Adrenal gland (tissue), 12 donors: Measurements from ENCODE around the gene CWC27. TPM values are rescaled to one million over a fixed set of nuclear protein-coding genes. Genes with fewer than 3 reads are reported as not detected.

ENCODE experiments used
- DNase-seq, 7 donors: peaks; one replicate each; pipeline ENCODE4 v3.0.0-alpha.2; 2019 to 2020
- H3K27ac ChIP-seq, 5 donors: fragments of 200-600 bp; sonication (generic) in 4 of 5; 1 replicate in 3 of 5; 2 replicates in 2 of 5; pipeline versions ENCODE4 v1.5.1 to v1.8.0; 2016 to 2020; ENCODE audit warnings: mild to moderate bottlenecking in 1 of 5
- H3K27me3 ChIP-seq: fragments of 200-600 bp; 2 replicates; pipeline ENCODE4 v1.8.0; 2021
- H3K36me3 ChIP-seq, 2 donors: fragments of 200-600 bp; replicated peaks in 1 of 2; 1 replicate in 1 of 2; 2 replicates in 1 of 2; pipeline versions ENCODE4 v1.5.1 to v1.8.0; 2018 to 2022
- H3K4me1 ChIP-seq, 2 donors: fragments of 200-600 bp; replicated peaks in 1 of 2; 1 replicate in 1 of 2; 2 replicates in 1 of 2; pipeline versions ENCODE4 v1.5.1 to v1.8.0; 2018 to 2021
- H3K4me3 ChIP-seq, 4 donors: fragments of 200-600 bp; sonication (generic) in 3 of 4; one replicate each; pipeline ENCODE4 v1.5.1; 2016 to 2018
- H3K9me3 ChIP-seq, 3 donors: fragments of 200-600 bp; sonication (generic) in 1 of 3; replicated peaks in 1 of 3; 1 replicate in 2 of 3; 2 replicates in 1 of 3; pipeline versions ENCODE4 v1.5.1 to v1.8.0; 2016 to 2021
- CTCF ChIP-seq, 6 experiments: fragments of 450-650 bp in 4 of 6; fragments of 200-600 bp in 2 of 6; sonication (generic) in 1 of 6; IDR thresholded peaks; 1 replicate in 5 of 6; 2 replicates in 1 of 6; pipeline versions ENCODE4 v1.5.1 to v1.8.0; 2016 to 2021; ENCODE audit warnings: antibody characterized with exemption in 6 of 6, mild to moderate bottlenecking in 2 of 6, moderate library complexity in 1 of 6
- POLR2A ChIP-seq, 2 donors: fragments of 450-650 bp; IDR thresholded peaks; one replicate each; pipeline ENCODE4 v1.6.1; 2017; ENCODE audit warnings: antibody characterized with exemption in 2 of 2, mild to moderate bottlenecking in 2 of 2, moderate library complexity in 1 of 2
- WGBS, 4 donors: extraction: QIAGEN DNeasy Blood & Tissue Kit in 2 of 4; methylation state at CpG; one replicate each; pipeline versions ENCODE4 v1.1.5 to v1.1.7; 2013 to 2017; 5-methylcytosine and 5-hydroxymethylcytosine counted together
- intact Hi-C, 2 donors: fragments of 100-400 bp; cut with DNase I; formaldehyde crosslinking; loops; one replicate each; pipeline versions ENCODE4 v1.14.1 to v1.15.0; 2022 to 2023
- polyA plus RNA-seq, 3 donors: library from polyadenylated mRNA; stranded (reverse); fragments of 200-250 nt in 2 of 3; fragments of 350-450 nt in 1 of 3; fragmentation: Illumina TruSeq in 1 of 3; extraction: RNeasy Lipid Tissue Mini Kit (QIAGEN cat#74804) in 1 of 3; gene quantifications; one replicate each; pipeline ENCODE4 v1.2.3, GENCODE V29; 2013 to 2014
- total RNA-seq, 9 donors: library from RNA; depleted of rRNA in 4 of 9; stranded (reverse); fragments of >200 nt in 4 of 9; fragments of 120-200 nt in 1 of 9; fragmentation: NEBNext Ultra II Directional in 1 of 9; extraction: Animal tissue kit (Norgen Biotek cat#: 25700) in 1 of 9; gene quantifications; one replicate each; pipeline versions ENCODE4 v1.1.0 to v1.2.4, GENCODE V29; 2013 to 2023
- donor health status: healthy with polysubstance abuse.
- donor health status: Bipolar disorder and iron deficiency.
- donor health status: DM: yes; HTN: yes; CAD: no.
- donor health status: DM: no; HTN: no; CAD: no.
- donor health status: DM: no; HTN: no; CAD: no.
- donor health status: DM: yes; HTN: yes; CAD: no.

Gene CWC27
- total and polyA plus RNA-seq, 12 donors: 7.3 to 31.0 (median 15.6) TPM

GRCh38 chr5:65018763-65019162 lies 250.0 kb downstream of the CWC27 start:
- 93 to 100% (median 99%) methylated on average over 2 of the region's 2 CpGs for WGBS, 4 donors
- no peaks in the 10 kb centered on the region for H3K36me3 ChIP-seq
- H3K27ac ChIP-seq: no peak overlapping the region
- H3K4me1 ChIP-seq: peaks cover 0 to 4% of the 10 kb centered on the region in 2 donors
- intact Hi-C loops: no loop called here
- H3K4me3 ChIP-seq: no peak overlapping the region
- no peaks in the 10 kb centered on the region for H3K9me3 ChIP-seq
- no peak for DNase-seq
- TF ChIP-seq POLR2A (IDR thresholded peaks at IDR 0.05): no peak
- TF ChIP-seq CTCF (IDR thresholded peaks at IDR 0.05): no peak
- H3K27me3 ChIP-seq: no peaks in the 10 kb centered on the region

DNA sequence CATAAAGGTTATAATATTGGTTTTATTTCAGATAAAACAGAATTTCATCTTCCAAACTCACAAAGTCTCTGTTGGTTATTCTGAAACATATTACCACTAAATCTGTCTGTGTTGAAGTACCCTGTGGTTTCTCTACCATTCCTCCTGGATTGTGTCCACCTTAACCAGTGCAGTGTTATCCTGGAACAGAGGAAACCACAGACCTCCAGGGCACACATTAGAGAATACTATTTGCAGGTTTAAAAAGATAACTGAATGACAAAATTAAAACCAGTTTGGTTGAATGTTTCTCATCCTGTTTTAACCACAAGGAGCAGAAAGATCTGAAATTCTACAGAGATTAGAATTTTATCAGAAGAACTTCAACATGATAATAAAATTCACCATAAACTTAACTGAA lies 251.8 kb downstream of the CWC27 start:
- no peak for DNase-seq
- no peak overlapping the region for H3K4me3 ChIP-seq
- no peaks in the 10 kb centered on the region for H3K4me1 ChIP-seq
- H3K9me3 ChIP-seq: no peaks in the 10 kb centered on the region
- TF ChIP-seq CTCF (IDR thresholded peaks at IDR 0.05): no peak
- TF ChIP-seq POLR2A (IDR thresholded peaks at IDR 0.05): no peak
- no peak overlapping the region for H3K27ac ChIP-seq
- intact Hi-C loops: no loop called here
- H3K36me3 ChIP-seq: no peaks in the 10 kb centered on the region
- H3K27me3 ChIP-seq: no peaks in the 10 kb centered on the region

DNA sequence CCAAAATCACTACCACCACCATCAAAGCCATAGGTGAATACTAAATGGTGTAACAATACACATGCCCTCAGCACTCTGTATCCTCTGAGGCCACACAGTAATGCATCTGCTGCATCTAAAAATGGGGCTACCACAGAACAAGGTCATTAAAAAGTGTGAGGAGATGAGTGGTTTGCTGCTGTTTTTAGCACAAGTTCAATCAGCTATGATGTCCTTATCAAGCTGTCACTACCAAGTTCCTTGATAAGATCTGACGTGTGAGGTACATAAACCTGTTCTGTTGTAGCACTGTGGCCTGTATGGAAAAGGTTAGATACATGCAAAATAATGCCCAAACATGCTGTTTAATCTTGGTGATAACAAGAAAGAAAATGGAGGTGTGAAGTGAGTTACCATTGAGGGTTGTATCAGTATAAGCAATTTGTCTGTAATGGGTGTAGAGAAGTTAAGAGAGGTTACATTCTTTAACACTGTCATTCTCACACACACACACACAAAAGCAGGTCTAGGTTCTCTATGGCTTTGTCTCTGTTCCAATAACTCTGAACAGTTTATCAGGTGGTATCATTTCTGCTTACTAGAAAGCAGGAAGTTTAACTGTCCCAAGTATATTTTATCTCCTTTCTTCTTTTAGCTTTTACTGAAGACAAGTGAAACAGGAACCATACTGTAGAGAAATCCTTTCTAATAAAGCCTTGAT lies 252.9 kb downstream of the CWC27 start:
- H3K4me1 ChIP-seq: no peaks in the 10 kb centered on the region
- intact Hi-C loops: no loop called here
- whole genome bisulfite sequencing, 4 donors: 56 to 76% (median 71%) methylated on average over 1 of the region's 1 CpG
- no peaks in the 10 kb centered on the region for H3K27me3 ChIP-seq
- H3K9me3 ChIP-seq: no peaks in the 10 kb centered on the region
- no peak overlapping the region for H3K27ac ChIP-seq
- no peak for DNase-seq
- no peaks in the 10 kb centered on the region for H3K36me3 ChIP-seq
- no peak overlapping the region for H3K4me3 ChIP-seq
- TF ChIP-seq POLR2A (IDR thresholded peaks at IDR 0.05): no peak
- no peak for TF ChIP-seq CTCF (IDR thresholded peaks at IDR 0.05)

DNA sequence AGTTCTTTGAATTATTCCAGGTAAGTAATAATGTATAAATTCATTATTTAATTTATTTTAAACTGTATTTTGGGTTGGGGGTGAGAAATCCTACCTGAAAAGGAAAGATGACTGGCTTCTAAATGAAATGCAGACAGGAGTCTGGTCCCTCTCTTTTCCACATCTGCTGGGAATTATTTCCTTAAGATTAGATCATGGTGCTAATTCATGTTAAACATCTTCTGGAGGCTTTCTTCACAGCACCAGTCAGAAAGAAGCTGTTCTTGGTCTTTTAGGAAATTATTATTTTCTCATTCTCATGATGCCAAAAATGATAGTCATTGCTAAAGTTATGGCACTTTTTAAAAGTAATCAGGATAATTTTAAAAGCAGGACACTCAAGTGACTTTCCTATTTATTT lies 254.2 kb downstream of the CWC27 start:
- DNase-seq: no peak
- TF ChIP-seq POLR2A (IDR thresholded peaks at IDR 0.05) (no peak), CTCF (IDR thresholded peaks at IDR 0.05) (no peak)
- H3K9me3 ChIP-seq: no peaks in the 10 kb centered on the region
- no peaks in the 10 kb centered on the region for H3K27me3 ChIP-seq
- no peaks in the 10 kb centered on the region for H3K4me1 ChIP-seq
- H3K36me3 ChIP-seq: no peaks in the 10 kb centered on the region
- H3K4me3 ChIP-seq: no peak overlapping the region
- no peak overlapping the region for H3K27ac ChIP-seq
- intact Hi-C loops: no loop called here
